ENCODE results near the gene BRINP1. TPM values are rescaled to one million over a fixed set of nuclear protein-coding genes. Genes with fewer than 3 reads are reported as not detected.

The BRINP1 gene
- total RNA-seq, 1 experiment from 2014 or later, result not detected

GRCh38 chr9:119264165-119264564, 105.1 kb downstream of the BRINP1 start:
- ChIA-PET CTCF (no interaction called here), POLR2A (ENCODE audit: low non-redundant PET) (no interaction called here)
- intact Hi-C loops (cut with micrococcal nuclease; ENCODE audit: unreplicated experiment), result no loop called here
- no peaks in the 10 kb centered on the region for H3K9me3 ChIP-seq (ENCODE audit: low read depth, low read length, poor library complexity, severe bottlenecking)
- no peaks in the 10 kb centered on the region for H3K4me1 ChIP-seq (ENCODE audit: insufficient read depth, low read length, poor library complexity, severe bottlenecking)
- no TSS peak for BruUV-seq (replicated peaks)
- no peak overlapping the region for H3K4me3 ChIP-seq (ENCODE audit: low read depth, low read length, poor library complexity, severe bottlenecking)
- no peak for DNase-seq (ENCODE audit: low spot score)
- H3K27me3 ChIP-seq (replicated peaks; ENCODE audit: insufficient read depth, low read depth, low read length, poor library complexity), result no peaks in the 10 kb centered on the region
- TF ChIP-seq EZH2 (IDR thresholded peaks at IDR 0.05; ENCODE audit: borderline replicate concordance, low read depth, low read length, poor library complexity, severe bottlenecking) (no peak), CTCF (conservative IDR thresholded peaks at IDR 0.05; ENCODE audit: low read depth, low read length) (no peak)
- no peaks in the 10 kb centered on the region for H3K36me3 ChIP-seq (ENCODE audit: insufficient read depth, low read length, poor library complexity, severe bottlenecking)
- no peak overlapping the region for H3K27ac ChIP-seq (ENCODE audit: low read depth, low read length, poor library complexity, severe bottlenecking)

GRCh38 chr9:119257592-119257991, 111.6 kb downstream of the BRINP1 start:
- Histone ChIP-seq H3K4me3 (ENCODE audit: low read depth, low read length, poor library complexity, severe bottlenecking) (no peak overlapping the region), H3K27ac (ENCODE audit: low read depth, low read length, poor library complexity, severe bottlenecking) (no peak overlapping the region), H3K27me3 (replicated peaks; ENCODE audit: insufficient read depth, low read depth, low read length, poor library complexity) (no peaks in the 10 kb centered on the region), H3K9me3 (ENCODE audit: low read depth, low read length, poor library complexity, severe bottlenecking) (no peaks in the 10 kb centered on the region), H3K36me3 (ENCODE audit: insufficient read depth, low read length, poor library complexity, severe bottlenecking) (no peaks in the 10 kb centered on the region), H3K4me1 (ENCODE audit: insufficient read depth, low read length, poor library complexity, severe bottlenecking) (no peaks in the 10 kb centered on the region)
- ChIA-PET POLR2A (ENCODE audit: low non-redundant PET) (no interaction called here), CTCF (no interaction called here)
- TF ChIP-seq CTCF (conservative IDR thresholded peaks at IDR 0.05; ENCODE audit: low read depth, low read length), result no peak
- TF ChIP-seq EZH2 (IDR thresholded peaks at IDR 0.05; ENCODE audit: borderline replicate concordance, low read depth, low read length, poor library complexity, severe bottlenecking), result no peak
- intact Hi-C loops (cut with micrococcal nuclease; ENCODE audit: unreplicated experiment), result no loop called here
- DNase-seq (ENCODE audit: low spot score), result no peak
- BruUV-seq (replicated peaks), result no TSS peak

GRCh38 chr9:119255116-119255515, 114.1 kb downstream of the BRINP1 start:
- no peak for TF ChIP-seq CTCF (conservative IDR thresholded peaks at IDR 0.05; ENCODE audit: low read depth, low read length)
- TF ChIP-seq EZH2 (IDR thresholded peaks at IDR 0.05; ENCODE audit: borderline replicate concordance, low read depth, low read length, poor library complexity, severe bottlenecking), result no peak
- POLR2A ChIA-PET (ENCODE audit: low non-redundant PET), result no interaction called here
- CTCF ChIA-PET, result no interaction called here
- H3K27ac ChIP-seq (ENCODE audit: low read depth, low read length, poor library complexity, severe bottlenecking), result no peak overlapping the region
- H3K36me3 ChIP-seq (ENCODE audit: insufficient read depth, low read length, poor library complexity, severe bottlenecking), result no peaks in the 10 kb centered on the region
- intact Hi-C loops (cut with micrococcal nuclease; ENCODE audit: unreplicated experiment), result no loop called here
- no peak for DNase-seq (ENCODE audit: low spot score)
- no peaks in the 10 kb centered on the region for H3K4me1 ChIP-seq (ENCODE audit: insufficient read depth, low read length, poor library complexity, severe bottlenecking)
- no peaks in the 10 kb centered on the region for H3K9me3 ChIP-seq (ENCODE audit: low read depth, low read length, poor library complexity, severe bottlenecking)
- H3K27me3 ChIP-seq (replicated peaks; ENCODE audit: insufficient read depth, low read depth, low read length, poor library complexity), result no peaks in the 10 kb centered on the region
- no TSS peak for BruUV-seq (replicated peaks)
- H3K4me3 ChIP-seq (ENCODE audit: low read depth, low read length, poor library complexity, severe bottlenecking), result no peak overlapping the region
